Measurements from ENCODE around the gene CARM1.

DNA sequence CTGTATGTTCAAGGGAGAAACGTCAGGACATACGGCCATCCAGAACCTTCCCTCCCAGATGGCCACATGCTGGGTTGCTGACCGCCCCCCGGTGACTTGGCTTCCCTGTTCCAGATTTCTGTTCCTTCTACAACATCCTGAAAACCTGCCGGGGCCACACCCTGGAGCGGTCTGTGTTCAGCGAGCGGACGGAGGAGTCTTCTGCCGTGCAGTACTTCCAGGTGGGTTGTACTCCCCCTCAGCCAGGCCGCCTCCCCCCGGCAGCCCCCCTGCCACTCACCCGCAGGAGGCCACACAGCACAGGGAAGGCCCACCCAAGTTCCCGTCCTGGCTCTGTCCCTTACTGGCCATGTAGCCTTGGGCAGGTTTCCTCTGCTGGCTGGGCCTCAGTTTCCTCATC, 36.6 kb downstream of the CARM1 start:
- no peak for TF ChIP-seq POLR2A (IDR thresholded peaks at IDR 0.05)
- no peak for TF ChIP-seq CTCF (IDR thresholded peaks at IDR 0.05)

All from gastroesophageal sphincter (tissue), 3 donors.